ENCODE data around the gene SYNGR4.
"Not testable (repeated sequence)": the region's sequence is repeated elsewhere in the genome, so short reads cannot be mapped to it uniquely, and the experiment has no call there.

Gene SYNGR4

GRCh38 chr19:48363810-48364597 lies at the start of gene SYNGR4, which contains the start of gene TMEM143:
Gene SYNGR4 (plus strand): TSS chr19:48364367. CDS start chr19:48365843, 1,476 bp downstream.
Gene TMEM143 (minus strand): TSS chr19:48363940. CDS start chr19:48363920, 20 bp downstream.
- peak; percentile 98 for FAIRE-seq

GRCh38 chr19:48315712-48316111 lies 48.5 kb upstream of the SYNGR4 start:
- no peak for FAIRE-seq

GRCh38 chr19:48317708-48317960 lies 46.5 kb upstream of the SYNGR4 start:
- not testable (repeated sequence) for FAIRE-seq

GRCh38 chr19:48318286-48318987 lies 45.7 kb upstream of the SYNGR4 start:
- no peak for FAIRE-seq

- no peak for FAIRE-seq
These were observed 44.3 kb upstream of the SYNGR4 start for GRCh38 chr19:48319647-48320541.

GRCh38 chr19:48321372-48321621 lies 42.9 kb upstream of the SYNGR4 start:
- FAIRE-seq = peak; percentile 81

- peak; percentile 92 for FAIRE-seq
These were observed 42.3 kb upstream of the SYNGR4 start for GRCh38 chr19:48321622-48322591.

- FAIRE-seq = peak; percentile 90
These were observed 38.8 kb upstream of the SYNGR4 start, which contains the start of gene EMP3 for GRCh38 chr19:48325265-48325910. Gene EMP3 (plus strand): TSS chr19:48325552. CDS start chr19:48326845, 1,293 bp downstream.

- no peak for FAIRE-seq
These were observed 34.8 kb upstream of the SYNGR4 start for GRCh38 chr19:48329167-48329891.

- FAIRE-seq = no peak
These were observed 34.0 kb upstream of the SYNGR4 start for GRCh38 chr19:48330012-48330681.

GRCh38 chr19:48332351-48332661 lies 31.9 kb upstream of the SYNGR4 start:
- FAIRE-seq = no peak

GRCh38 chr19:48332662-48333466 lies 31.3 kb upstream of the SYNGR4 start:
- peak; percentile 97 for FAIRE-seq

- FAIRE-seq = no peak
These were observed 30.4 kb upstream of the SYNGR4 start for GRCh38 chr19:48333467-48334384.

GRCh38 chr19:48338253-48338755 lies 25.9 kb upstream of the SYNGR4 start:
- FAIRE-seq = no peak

- FAIRE-seq = no peak
These were observed 25.2 kb upstream of the SYNGR4 start for GRCh38 chr19:48338802-48339503.

GRCh38 chr19:48340995-48341394 lies 23.2 kb upstream of the SYNGR4 start:
- FAIRE-seq = no peak

GRCh38 chr19:48341515-48342413 lies 22.4 kb upstream of the SYNGR4 start:
- no peak for FAIRE-seq
